Thyroid gland (tissue), 4 donors: ENCODE measurements around the gene MPP7.
A peak's percentile ranks its signal among the peaks of the same experiment; 100 is the strongest.

ENCODE experiments used
- POLR2A ChIP-seq, 2 donors: fragments of 450-650 bp; IDR thresholded peaks; one replicate each; pipeline ENCODE4 v1.6.1; 2017; ENCODE audit warnings: antibody characterized with exemption in 2 of 2, mild to moderate bottlenecking in 2 of 2, moderate library complexity in 1 of 2
- TF ChIP-seq, protein P1 (sequence below), 6 experiments: fragments of 200-600 bp in 3 of 6; fragments of 450-650 bp in 3 of 6; sonication (generic) in 3 of 6; IDR thresholded peaks; one replicate each; pipeline ENCODE4 v1.5.1; 2016 to 2019; ENCODE audit warnings: antibody characterized with exemption in 6 of 6, mild to moderate bottlenecking in 2 of 6, inconsistent platforms in 1 of 6, moderate library complexity in 1 of 6

DNA sequence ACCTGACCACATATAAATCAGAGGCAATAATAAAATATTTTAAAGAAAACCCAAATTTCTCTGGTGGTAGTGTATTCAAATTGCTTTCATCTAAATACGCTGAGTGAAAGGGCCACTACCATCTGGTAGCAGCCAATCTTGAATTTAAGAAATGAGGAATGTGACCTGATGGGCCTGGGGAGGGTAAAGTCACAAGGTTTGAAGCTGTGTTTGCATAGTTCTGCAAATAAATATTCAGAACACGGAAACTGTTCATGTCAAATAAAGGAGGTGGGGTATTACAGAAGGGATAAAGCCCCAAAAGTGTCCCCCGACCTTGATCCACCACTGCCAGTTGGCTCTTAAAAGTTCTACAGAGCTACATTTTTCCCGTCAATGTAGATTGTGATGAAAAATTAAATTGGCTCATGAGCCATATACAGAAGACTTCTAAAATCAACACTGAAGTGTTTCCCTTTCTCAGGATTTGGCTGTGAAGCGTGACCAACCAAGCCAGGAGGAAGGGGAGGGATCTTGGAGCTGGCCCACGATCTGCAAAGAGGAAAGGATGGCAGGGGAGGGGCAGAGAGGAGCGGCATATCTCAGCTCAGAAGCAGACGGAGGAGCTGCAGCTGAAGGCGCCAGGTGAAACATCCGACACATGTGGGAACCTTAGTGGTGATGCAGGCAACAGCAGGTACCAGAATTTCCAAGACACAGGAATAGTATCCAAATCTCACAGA, 39.6 kb downstream of the MPP7 start:
- TF ChIP-seq, protein P1, sequence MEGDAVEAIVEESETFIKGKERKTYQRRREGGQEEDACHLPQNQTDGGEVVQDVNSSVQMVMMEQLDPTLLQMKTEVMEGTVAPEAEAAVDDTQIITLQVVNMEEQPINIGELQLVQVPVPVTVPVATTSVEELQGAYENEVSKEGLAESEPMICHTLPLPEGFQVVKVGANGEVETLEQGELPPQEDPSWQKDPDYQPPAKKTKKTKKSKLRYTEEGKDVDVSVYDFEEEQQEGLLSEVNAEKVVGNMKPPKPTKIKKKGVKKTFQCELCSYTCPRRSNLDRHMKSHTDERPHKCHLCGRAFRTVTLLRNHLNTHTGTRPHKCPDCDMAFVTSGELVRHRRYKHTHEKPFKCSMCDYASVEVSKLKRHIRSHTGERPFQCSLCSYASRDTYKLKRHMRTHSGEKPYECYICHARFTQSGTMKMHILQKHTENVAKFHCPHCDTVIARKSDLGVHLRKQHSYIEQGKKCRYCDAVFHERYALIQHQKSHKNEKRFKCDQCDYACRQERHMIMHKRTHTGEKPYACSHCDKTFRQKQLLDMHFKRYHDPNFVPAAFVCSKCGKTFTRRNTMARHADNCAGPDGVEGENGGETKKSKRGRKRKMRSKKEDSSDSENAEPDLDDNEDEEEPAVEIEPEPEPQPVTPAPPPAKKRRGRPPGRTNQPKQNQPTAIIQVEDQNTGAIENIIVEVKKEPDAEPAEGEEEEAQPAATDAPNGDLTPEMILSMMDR (IDR thresholded peaks at IDR 0.05), result peak in 1 of 6 experiments; percentile 13
- no peak for TF ChIP-seq POLR2A (IDR thresholded peaks at IDR 0.05)
